Cerebellar nuclear complex (tissue), 1 donor: ENCODE results near the gene PADI4.
"Not testable (repeated sequence)": the region's sequence is repeated elsewhere in the genome, so short reads cannot be mapped to it uniquely, and the experiment has no call there.

Experiments
- DNase-seq, 2 experiments: peaks; one replicate each; lab custom pipeline; 2025; lab: John Stamatoyannopoulos, UW

The PADI4 gene

DNA sequence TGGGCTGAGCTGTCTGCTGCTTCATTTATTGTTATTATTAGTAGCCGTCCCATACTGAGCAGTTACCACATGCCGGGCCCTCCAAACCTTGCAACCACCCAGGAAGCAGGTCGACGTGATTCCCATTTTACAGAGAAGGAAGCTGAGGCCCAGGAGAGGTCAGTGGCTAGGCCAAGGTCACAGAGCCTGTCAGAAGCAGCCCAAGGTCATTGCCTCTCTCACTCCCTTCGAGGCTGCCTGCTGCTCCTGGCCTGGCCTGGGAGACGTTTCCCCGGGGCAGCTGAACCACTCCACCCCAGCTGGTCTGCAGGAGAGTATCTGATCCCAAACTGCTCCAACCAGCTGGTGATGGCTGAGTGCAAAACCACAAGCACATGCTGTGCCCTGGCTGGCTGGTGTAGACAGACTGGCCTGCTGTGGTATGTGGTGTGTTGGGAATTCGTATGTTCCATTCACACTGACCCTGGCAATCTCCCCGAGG is 6.5 kb downstream of the PADI4 start:
- no peak for DNase-seq

DNA sequence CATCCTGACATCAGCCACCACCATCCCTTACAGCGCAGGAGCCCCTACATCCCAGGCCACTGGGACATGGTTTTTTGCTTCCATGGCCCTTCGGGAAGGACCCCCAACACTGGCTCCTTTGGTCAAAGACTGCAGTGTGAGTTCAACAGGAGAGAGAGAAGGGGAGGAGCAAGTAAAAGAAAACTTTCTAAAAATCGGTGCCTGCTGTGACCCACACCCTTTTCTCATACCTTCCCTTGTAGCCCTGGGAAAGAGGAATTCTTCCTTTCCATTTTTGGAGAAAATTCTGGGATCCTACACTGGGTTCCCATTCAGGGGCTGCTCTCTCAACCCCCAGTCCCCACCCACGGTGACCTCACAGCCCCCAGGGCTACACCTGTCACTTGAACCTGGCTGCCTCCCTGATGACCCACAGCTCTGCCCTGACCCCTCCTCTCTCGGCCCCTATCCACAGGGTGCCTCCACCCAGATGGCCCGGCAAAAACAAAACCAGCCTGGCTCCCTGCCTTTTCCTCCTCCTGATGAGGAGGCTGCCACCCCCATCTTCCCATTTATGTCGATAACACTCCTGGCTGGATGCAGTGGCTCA is 7.6 kb downstream of the PADI4 start:
- no peak for DNase-seq

DNA sequence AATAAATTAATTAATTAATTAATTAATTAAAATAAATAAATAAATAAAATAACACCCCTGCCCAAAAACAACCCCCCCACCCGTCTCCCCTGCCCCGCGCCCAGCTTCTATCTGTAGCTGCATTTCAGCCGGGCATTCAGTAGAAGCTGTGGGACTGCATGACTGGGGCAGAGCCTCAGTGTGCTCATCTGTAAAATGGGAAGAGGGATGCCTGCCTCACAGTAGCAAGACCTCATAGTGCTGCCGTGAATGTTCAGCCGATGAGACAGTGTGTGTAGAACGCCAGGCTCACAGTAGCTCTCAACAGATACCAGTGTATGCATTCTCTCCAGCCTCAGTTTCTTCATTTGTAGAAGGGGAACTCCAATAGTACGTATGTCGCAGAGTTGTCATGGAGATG is 8.7 kb downstream of the PADI4 start:
- DNase-seq = no peak

DNA sequence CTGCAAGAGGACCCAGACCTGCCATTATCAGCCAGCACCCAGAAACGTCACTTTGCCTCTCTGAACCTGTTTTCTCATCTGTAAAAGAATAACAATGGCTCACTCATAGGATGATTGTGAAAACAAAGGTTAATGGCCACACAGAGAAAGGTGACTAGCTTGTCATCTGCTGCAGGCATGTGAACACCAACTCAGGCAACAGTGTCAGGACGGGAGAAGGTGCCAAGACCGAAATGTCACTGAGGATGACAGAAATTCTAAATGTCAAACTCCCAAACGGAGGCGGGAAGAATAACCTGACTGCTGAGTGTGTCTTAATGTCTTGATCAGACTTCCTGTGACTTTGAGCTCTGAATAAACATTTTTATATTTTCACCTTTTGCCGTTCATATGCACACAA is 10.3 kb downstream of the PADI4 start:
- no peak for DNase-seq

DNA sequence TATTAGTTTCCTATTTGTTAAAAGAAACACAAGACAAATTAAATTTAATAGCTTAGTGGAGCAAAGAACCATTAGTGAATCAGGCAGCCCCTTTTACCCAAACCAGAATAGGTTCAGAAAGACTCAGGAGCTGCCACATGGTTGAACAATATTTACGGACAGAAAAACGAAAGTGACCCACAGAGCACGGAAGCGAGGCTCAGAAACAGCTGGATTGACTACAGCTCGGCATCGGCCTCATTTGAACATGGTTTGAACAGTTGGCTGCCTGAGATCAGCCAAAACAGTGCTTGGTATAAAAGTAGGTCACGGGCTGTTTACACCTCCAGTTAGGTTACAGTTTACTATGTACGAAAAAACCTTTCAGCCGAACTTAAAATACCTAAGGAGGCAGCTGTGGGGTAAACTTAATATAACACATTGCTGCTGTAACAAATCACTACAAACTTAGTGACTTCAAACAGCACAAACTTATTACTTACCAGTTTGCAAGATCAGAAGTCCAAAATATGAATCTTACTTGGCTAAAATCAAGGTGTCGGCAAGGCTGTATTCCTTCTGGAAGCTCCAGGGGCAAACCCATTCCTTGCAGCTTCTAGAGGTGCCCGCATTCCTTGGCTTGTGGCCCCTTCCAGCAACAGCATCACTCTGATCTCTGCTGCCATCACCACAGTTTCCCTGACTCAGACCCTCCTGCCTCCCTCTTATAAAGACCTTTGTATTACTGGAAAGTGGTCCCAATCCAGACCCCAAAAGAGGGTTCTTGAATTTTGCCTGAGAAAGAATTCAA is 11.8 kb downstream of the PADI4 start:
- DNase-seq = no peak

DNA sequence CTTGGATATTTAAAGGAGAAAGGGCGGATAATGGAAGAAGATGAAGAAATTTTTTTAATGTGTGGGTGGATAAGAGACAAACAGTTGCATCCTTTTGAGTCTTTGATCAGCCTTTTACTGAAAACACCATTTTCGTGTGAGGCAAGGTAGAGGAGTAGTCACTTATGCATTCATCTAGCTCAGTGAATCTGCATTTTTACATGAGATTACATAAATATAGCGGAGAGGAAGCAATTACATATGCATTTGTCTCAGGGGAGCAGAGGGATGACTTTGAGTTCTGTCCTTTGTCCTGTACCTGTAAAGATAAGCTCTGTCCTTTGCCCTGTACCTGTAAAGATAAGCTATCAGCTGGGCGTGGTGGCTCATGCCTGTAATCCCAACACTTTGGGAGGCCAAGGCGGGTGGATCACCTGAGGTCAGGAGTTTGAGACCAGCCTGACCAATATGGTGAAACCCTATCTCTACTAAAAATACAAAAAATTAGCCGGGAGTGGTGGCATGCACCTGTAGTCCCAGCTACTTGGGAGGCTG is 13.9 kb downstream of the PADI4 start:
- not testable (repeated sequence) for DNase-seq

DNA sequence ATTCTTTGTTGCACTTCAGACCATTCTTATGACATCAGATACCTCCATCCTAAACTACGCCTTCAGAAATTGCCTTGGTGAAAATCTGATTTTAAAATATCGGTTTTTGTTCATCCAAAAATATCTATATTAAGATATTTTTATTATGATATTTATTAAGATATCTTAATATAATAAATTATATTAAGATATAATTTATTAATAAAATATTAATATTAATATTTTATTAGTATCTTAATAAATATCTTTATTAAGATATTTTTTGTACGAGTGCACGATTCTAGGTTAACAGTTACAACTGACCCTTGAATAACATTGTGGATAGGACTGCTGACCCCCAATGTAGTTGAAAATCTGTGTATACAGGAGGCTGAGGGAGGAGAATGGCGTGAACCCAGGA is 20.9 kb downstream of the PADI4 start:
- DNase-seq = no peak

DNA sequence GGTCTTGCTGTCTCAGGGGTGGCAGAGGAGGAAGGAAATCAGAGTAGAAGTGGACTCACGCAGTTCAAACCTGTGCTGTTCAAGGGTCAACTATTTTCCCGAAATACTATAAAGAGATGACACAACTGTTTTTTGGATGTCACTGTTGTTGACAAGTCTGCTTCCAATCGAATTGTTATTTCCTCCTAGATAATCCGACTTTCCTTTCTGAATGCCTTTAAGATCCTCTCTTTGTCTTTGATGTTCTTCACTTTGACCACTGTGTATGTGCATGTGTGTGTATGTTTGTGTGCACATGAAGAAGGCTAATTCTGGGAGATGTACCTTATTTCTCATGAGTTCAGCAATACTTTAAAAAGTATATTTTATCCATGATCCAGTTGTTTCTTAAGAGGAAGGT is 21.6 kb downstream of the PADI4 start:
- no peak for DNase-seq

DNA sequence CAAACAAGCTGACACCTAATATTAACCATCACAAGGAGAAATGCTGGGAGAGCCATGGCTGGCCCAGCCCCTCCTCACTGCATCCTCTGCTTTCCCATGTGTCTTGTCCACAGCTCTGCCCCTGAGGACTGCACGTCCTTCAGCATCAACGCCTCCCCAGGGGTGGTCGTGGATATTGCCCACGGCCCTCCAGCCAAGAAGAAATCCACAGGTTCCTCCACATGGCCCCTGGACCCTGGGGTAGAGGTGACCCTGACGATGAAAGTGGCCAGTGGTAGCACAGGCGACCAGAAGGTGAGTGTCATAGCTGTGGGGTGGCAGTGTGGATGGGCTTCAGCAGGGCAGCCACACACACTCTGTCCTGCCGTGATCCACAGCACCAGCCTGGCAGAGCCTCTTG is 22.9 kb downstream of the PADI4 start:
- DNase-seq = no peak

DNA sequence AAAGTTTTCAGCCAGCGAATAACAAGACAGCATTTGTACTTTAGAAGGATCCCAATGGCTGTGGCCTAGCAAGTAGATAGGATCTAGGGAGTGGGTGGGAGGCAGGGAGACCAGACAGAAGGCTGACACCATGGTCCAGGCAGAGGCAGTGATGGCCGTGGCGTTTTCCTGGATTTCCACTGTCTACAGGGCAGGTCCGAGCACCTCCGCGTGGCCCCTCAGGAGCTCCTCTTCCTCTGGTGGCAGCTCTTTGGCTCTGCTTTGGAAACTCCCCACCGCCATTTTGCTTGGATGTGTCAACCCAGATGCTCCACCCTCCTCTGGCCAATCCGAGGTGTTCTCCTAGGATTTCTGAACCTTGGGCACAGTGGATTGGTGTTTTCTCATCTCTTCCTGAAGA is 25.1 kb downstream of the PADI4 start:
- DNase-seq = no peak

DNA sequence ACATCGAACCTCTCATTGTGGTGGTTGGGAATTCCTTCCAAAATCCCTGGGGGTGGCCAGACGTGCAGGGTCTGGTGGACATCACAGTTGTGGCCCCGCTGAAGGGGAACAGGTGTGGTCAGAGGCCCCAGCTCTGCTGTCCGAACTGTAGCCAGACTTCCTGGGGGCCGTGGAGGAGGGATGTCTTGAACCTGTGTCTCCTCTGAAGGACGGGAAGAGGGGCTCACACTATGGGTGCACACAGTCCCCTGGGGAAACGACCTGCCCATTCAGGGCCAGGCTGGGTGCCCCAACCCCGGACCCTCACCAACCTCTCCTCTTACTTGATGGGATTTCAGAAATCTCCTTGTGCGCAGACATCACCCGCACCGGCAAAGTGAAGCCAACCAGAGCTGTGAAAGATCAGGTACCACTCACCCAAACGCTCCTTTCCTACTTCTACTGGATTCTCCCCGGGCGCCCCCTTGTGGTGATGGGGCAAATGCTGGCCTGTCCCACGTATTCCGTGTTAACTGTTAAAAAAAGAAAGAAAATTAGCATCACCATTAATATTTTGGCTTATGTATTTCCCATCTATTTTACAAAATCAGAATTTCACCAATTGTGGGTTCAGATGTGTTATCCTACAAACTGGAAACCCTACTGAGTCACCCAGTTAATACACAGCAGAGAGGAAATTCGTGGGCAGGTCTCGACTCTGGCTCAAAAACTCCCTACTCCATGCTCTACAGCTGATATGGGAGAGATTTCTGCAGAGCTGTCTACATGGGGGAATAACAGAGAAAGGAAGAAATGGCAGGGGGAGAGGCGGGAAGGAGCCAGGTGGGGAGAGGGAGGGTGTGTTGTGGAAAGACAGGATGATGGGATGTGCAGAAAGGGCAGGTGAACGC is 28.1 kb downstream of the PADI4 start:
- DNase-seq = no peak

DNA sequence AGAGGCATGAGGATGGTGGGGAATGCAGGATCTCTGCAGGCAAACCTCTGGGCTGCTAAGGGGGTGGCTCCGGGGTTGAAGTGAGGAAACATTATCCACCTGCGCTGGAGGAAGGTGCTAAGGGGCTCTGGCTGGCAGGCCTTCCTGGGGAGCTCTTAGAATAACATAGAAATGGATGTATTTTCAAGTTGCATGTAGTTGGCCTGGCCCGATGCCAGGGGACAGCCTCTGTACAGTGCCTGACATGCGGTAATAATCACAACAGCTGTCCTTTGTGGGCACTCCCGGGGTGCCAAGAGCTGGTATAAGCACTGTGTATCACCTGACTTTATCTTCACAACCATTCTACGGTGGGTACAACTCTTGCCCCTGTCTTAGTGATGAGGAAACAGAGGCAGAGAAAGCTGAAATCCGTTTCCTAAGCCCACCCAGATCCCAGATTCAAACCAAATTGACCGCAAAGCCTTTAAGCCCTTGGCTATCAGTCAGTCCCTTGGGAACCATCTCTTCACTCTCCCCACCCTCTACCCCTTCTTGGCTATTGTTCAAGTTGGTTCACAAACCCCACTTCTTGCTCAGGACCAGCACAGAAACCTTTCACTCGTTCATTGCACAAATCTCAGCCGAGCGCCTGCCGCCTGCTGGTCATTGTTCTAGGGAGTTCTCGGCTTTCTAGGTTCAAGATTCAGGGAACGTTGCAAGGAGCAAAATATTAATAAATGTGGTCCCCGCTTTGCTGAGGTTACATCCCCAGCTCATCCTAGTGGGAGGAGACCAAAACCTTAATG is 30.9 kb downstream of the PADI4 start:
- no peak for DNase-seq

DNA sequence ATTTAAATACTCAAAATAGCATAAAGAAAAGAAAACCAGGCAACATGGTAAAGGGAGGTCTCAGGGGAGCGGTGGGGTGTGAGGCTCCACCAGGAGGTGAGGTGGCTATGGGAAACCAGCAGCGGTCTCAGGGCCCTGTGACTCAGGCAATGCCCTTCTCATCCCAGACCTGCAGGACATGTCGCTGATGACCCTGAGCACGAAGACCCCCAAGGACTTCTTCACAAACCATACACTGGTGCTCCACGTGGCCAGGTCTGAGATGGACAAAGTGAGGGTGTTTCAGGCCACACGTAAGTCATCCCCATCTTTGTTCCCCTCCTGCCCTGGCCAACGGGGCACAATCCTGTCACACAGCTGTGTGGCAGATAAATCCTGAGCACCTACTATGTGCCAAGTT is 31.5 kb downstream of the PADI4 start:
- no peak for DNase-seq

DNA sequence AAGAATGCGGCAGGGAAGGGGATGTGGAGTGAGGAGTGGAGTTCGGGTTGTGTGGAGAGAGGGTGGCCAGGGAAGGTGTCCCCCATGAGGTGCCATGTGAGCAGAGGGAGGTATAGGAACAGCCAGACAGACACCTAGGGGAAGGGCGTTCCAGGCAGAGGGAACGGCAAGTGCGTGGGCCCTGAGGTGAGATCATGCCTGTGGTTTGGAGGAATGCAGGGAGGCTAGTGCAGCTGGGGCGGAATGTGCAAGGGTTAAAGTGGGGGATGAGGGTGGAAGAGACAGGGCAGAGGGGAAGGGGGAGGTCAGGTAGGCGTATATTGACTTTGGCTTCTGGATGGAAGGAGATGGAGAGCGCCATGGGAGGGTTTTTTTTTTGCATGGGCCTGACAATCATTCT is 32.4 kb downstream of the PADI4 start:
- DNase-seq = no peak

DNA sequence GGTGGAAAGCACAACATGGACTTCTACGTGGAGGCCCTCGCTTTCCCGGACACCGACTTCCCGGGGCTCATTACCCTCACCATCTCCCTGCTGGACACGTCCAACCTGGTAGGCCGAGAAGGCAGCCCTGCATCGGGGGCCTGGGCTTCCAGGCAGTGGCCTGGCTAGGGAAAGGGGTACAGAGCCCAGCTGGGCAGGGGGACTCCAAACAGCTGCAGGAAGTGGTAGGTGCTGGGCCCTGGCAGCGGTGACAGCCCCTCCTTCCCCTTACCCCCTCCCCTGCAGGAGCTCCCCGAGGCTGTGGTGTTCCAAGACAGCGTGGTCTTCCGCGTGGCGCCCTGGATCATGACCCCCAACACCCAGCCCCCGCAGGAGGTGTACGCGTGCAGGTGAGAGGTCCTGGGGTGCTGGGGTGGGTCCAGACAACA is 34.0 kb downstream of the PADI4 start:
- DNase-seq = no peak

DNA sequence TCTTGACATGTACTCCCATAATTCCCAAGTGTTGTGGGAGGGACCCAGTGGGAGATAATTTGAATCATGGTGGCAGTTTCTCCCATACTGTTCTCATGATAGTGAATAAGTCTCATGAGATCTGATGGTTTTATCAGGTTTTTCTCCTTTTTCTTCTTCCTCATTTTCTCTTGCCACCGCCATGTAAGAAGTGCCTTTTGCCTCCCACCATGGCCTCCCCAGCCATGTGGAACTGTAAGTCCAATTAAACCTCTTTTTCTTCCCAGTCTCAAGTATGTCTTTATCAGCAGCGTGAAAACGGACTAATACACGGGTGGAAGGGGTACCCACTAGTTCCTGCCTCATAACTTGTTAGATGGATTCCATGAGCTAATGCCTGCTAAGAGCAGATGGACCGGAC is 37.5 kb downstream of the PADI4 start:
- not testable (repeated sequence) for DNase-seq

DNA sequence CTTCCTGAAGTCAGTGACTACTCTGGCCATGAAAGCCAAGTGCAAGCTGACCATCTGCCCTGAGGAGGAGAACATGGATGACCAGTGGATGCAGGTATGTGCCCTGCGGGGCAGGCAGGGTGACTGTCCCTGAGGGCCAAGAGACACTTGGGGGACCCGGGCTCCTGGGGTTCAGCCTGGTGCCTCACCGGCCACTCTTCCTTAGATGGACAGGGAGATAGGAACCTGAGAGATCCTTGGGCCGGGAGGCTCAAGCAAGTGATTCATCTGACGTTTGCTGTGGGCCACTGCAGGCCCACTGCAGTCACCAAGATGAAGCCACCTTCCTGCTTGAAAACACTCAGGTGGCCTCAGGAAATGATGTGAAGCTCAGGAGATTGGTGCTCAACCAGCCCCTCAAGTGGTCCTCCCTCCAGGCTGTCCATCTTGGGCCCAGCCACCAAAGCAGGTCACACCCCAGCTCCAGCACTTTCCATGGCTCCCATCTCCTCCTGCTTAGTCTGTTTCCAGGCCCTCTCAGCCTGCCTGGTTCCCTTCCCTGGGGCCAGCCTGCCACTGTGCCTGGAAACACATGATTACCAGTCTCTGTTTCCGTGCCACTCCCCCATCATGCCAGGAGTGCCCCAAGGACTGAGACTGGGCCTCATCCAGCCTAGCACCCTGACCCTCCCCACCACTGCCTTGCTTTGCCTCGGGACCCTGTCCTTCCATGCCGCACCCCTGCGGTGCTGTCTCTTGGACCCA is 38.2 kb downstream of the PADI4 start:
- no peak for DNase-seq

DNA sequence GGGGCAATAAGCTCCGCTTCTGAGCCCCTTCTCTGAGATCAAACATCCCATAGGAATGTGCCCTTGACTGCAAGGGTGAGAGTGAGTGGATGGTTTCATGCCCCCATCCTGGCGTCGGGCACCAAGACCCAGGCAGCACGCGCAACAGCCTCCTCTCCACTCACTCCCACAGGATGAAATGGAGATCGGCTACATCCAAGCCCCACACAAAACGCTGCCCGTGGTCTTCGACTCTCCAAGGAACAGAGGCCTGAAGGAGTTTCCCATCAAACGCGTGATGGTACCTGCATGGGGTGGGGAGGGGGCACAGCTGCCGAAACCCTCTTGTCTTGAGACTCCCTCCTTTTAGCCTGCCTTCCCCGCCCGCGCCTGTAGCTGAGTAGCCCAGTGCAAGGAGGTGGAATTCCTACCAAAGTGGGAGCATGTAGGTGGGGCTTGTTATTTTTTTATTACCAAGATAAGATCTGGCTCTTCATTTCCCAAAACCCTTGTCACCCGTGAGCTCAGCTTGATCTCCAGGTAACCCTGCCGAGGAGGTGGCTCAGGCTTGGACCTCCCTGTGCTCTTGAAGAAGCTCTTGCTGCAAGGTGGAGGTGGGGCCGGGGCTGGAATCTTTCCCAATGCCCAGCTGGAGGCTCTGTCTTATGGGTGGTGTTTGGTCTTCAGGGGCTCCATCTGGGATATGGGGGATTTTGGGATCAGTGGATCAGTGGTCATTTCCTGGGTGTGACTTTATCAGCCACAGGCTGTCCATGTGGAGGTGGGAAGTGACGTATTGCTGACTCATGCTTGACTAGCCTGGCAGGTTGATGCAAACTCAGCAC is 40.0 kb downstream of the PADI4 start:
- DNase-seq = no peak

DNA sequence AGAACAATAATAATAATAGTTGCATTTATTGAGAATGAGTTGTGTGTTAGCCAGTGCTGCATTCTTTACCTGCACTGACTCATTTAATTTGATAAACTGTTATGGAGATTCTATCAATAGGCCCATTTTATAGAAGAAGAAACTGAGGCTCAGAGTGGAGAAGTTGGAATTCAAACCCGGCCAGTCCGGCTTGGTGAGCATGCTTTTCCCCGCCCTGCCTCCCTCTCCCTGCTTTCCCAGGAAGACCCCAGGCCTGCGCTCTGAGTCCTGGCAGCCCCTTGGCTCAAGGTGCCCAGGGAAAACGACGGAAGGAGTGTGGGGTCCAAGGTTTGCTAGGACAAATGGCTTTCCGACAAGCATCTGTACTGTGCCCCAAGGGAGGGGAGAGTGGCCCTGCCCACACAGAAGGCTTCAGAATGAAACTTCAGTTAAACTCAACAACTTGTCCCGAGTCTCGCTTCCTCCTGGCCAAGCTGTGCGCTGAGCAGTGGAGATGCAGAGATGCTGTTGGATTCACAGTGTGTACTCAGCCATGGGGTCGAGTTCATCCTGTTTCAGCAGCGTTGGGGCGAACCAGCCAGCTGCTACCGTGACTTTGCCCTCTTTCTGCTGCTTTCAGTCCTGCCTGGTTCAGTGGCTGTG is 40.7 kb downstream of the PADI4 start:
- DNase-seq = no peak

DNA sequence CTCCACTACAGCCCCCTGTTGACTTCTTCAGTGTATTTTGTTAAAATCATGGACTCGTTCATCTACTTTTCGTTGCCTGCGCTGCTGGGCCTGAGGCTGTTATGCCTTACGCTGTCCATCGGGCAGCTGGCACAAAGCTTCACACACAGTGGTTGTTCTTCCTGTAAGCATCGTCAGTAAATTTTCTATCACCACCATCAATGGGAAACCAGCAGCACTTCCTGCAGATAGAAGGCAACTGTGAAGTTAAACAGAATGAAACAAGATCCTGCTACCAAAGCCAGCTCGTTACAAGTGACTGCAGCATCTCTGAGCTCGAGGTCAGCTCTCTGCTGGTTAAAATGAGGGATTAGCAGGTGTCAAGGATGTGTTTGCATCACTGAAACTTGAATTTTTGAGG is 42.1 kb downstream of the PADI4 start:
- DNase-seq = no peak
